ENCODE measurements around the gene DOCK9.
"Not testable (repeated sequence)": the region's sequence is repeated elsewhere in the genome, so short reads cannot be mapped to it uniquely, and the experiment has no call there.

DOCK9 gene

DNA sequence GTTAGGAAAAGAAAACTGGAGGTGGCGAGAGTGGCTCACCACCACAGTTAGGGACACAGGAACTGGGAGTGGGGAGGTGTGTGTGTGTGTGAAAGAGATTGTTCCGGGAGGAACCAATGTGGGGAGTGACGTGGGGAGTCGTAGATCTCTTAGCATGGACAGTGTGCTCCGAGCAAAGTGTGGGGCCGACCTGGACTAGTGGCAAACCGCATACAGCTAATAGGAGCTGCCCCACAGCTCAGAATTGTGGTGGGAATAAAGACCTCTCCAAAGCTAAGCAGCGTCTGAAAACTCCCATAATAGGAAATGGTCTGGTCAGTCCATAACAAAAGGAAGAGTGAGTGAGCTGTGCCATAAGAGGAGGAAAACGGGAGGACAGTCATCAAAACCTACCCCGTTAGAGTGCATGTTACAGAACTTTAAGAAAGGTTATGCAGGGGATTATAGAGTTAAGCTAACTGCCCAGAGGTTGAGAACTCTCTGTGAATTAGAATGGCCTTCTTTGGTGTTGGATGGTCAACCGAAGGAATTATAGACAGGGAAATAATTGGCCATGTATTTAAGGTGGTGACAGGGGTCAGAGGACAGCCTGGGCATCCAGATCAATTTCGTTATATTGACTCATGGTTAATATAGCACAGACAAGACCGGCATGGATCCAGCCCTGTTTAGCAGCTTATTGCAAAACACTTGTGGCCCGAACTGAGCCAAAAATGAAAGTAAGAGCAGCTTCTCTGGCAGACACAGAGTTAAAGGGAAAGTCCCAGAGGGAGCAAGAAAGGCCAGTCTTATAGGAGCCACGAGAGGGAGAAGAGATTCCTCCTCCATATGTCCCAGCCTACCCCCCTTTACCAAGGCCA is 216.5 kb downstream of the DOCK9 start:
- DNase-seq: no peak

GRCh38 chr13:98755729-98756128 is 222.1 kb downstream of the DOCK9 start:
- no peak for DNase-seq

- DNase-seq: no peak
Measured at GRCh38 chr13:98755116-98755515, 222.7 kb downstream of the DOCK9 start.

- not testable (repeated sequence) for DNase-seq
Measured at GRCh38 chr13:98754468-98754867, 223.4 kb downstream of the DOCK9 start.

- no peak for DNase-seq
Measured at GRCh38 chr13:98752467-98753290, 225.2 kb downstream of the DOCK9 start, which contains the start of gene SLC15A1. Gene SLC15A1, minus strand, starts transcription at chr13:98752672. Its CDS starts 74 bp downstream, at chr13:98752598.

DNA sequence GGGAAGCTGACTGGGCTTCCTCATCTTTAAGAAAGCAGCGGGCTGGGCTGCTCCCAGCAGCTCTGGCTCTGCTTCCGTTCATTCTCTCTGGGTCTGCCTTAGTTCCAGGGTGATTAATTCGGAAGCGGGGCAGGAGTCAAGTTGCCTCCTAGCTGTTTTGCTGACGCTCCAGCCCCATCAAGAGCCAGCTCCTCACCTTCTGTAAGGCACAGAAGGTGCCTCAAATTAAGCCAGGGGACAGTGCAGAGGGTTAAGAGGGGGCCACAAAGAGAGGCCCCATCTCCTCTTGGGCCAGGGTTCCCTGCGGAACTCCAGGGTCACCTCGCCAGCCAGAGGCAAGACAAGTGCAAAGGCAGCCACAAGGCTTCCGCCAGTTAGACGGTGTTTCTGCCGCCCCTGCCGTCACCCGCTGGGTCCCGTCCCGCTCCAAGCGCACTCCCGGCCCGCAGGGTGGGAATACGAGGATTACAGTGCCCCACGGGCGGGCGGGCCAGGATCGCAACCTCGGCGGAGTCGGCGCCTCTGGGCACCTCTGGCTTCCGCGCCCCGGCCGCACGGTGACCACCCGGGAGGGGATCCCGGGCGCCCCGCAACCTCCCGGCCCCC is 225.9 kb downstream of the DOCK9 start:
- no peak for DNase-seq

- no peak for DNase-seq
Measured at GRCh38 chr13:98751367-98751782, 226.5 kb downstream of the DOCK9 start.

GRCh38 chr13:98749501-98749900 is 228.4 kb downstream of the DOCK9 start:
- no peak for DNase-seq

DNA sequence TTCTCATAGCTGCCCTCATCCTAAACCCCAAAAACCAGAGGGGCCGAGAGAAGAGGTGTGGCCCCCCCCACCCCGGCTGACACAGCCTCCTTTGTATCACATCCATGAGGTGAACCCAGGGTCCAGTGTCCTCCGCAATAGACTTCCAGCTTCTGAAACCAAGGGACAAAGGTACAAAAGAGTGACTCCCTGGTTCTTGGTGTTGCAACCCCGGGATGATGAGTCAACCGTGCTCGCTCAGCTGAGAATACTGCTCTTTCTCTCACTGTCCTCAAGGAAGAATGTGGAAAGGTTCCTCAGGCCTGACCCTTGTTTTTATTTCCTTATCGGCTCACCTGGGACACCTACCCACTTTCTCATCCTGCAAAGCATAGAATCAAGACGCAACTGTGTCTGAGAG is 230.9 kb downstream of the DOCK9 start:
- DNase-seq: no peak
